ENCODE data around the gene SLC22A23. TPM values are rescaled to one million over a fixed set of nuclear protein-coding genes. Genes with fewer than 3 reads are reported as not detected.
A peak's percentile ranks its signal among the peaks of the same experiment; 100 is the strongest.

Gene SLC22A23
- total RNA-seq, 2 donors from 2014 or later, result 11.1 to 13.3 TPM

GRCh38 chr6:3240595-3240994, 216.3 kb downstream of the SLC22A23 start:
- no peaks in the 10 kb centered on the region for H3K27me3 ChIP-seq (ENCODE audit: control insufficient read depth, insufficient read depth, low read length, poor library complexity, severe bottlenecking)
- H3K4me3 ChIP-seq (ENCODE audit: low read length), result no peak overlapping the region
- TF ChIP-seq CTCF (conservative IDR thresholded peaks at IDR 0.05), result no peak
- H3K9ac ChIP-seq (ENCODE audit: extremely low read depth, low read length, poor library complexity, severe bottlenecking), result no peak overlapping the region
- no peak overlapping the region for H3K27ac Mint-ChIP-seq
- no peaks in the 10 kb centered on the region for H3K36me3 Mint-ChIP-seq (ENCODE audit: low read depth)
- no peak overlapping the region for H3K27ac ChIP-seq (ENCODE audit: low read depth, low read length)
- no peak for DNase-seq
- no peak overlapping the region for H3K4me3 Mint-ChIP-seq
- H3K9me3 Mint-ChIP-seq, result no peaks in the 10 kb centered on the region
- no peaks in the 10 kb centered on the region for H3K4me1 ChIP-seq (ENCODE audit: control insufficient read depth, insufficient read depth, low read length)
- no peaks in the 10 kb centered on the region for H3K9me3 ChIP-seq (ENCODE audit: control insufficient read depth, low read length)
- H3K27me3 Mint-ChIP-seq (ENCODE audit: insufficient read depth), result peaks cover 28% of the 10 kb centered on the region
- no peaks in the 10 kb centered on the region for H3K36me3 ChIP-seq (ENCODE audit: control insufficient read depth, insufficient read depth, low read length)
- WGBS, 2 experiments (ENCODE audit: insufficient coverage in 1 of 2, insufficient read length in 1 of 2), result 89 to 100% methylated on average over 1 to 7 of the region's 7 CpGs
- no peaks in the 10 kb centered on the region for H3K4me1 Mint-ChIP-seq

GRCh38 chr6:3239110-3239830, 217.6 kb downstream of the SLC22A23 start:
- peak; percentile 81 for DNase-seq
- 83 to 86% methylated on average over 12 to 13 of the region's 13 CpGs for WGBS, 2 experiments (ENCODE audit: insufficient coverage in 1 of 2, insufficient read length in 1 of 2)
- peaks cover 34% of the 10 kb centered on the region for H3K27me3 Mint-ChIP-seq (ENCODE audit: insufficient read depth)

More at GRCh38 chr6:3239110-3239830, 217.6 kb downstream of the SLC22A23 start:
- H3K9ac ChIP-seq (ENCODE audit: extremely low read depth, low read length, poor library complexity, severe bottlenecking), result no peak overlapping the region
- no peak overlapping the region for H3K27ac ChIP-seq (ENCODE audit: low read depth, low read length)
- no peaks in the 10 kb centered on the region for H3K27me3 ChIP-seq (ENCODE audit: control insufficient read depth, insufficient read depth, low read length, poor library complexity, severe bottlenecking)
- Mint-ChIP-seq H3K4me1 (no peaks in the 10 kb centered on the region), H3K4me3 (no peak overlapping the region), H3K9me3 (no peaks in the 10 kb centered on the region), H3K27ac (no peak overlapping the region), H3K36me3 (ENCODE audit: low read depth) (no peaks in the 10 kb centered on the region)
- no peaks in the 10 kb centered on the region for H3K36me3 ChIP-seq (ENCODE audit: control insufficient read depth, insufficient read depth, low read length)
- TF ChIP-seq CTCF (conservative IDR thresholded peaks at IDR 0.05), result peak; percentile 74
- H3K9me3 ChIP-seq (ENCODE audit: control insufficient read depth, low read length), result no peaks in the 10 kb centered on the region
- H3K4me1 ChIP-seq (ENCODE audit: control insufficient read depth, insufficient read depth, low read length), result no peaks in the 10 kb centered on the region
- no peak overlapping the region for H3K4me3 ChIP-seq (ENCODE audit: low read length)
